OCI-LY1 (cell line): ENCODE results near the gene MMP11.

Experiments
- EZH2 ChIP-seq: fragments of 200-600 bp; sonication (generic), shearing (Covaris generic); IDR thresholded peaks from 2 replicates; pipeline ENCODE4 v1.8.0; 2017; ENCODE audit warnings: borderline replicate concordance, mixed run types, mild to moderate bottlenecking, antibody characterized with exemption, low read length, moderate library complexity, mixed read lengths
- TF ChIP-seq, protein P1 (sequence below): fragments of 200-600 bp; sonication (generic), shearing (Covaris generic); IDR thresholded peaks from 2 replicates; pipeline ENCODE4 v1.5.1; 2017; ENCODE audit warnings: mild to moderate bottlenecking, antibody characterized with exemption, low read length, moderate library complexity, mixed read lengths

DNA sequence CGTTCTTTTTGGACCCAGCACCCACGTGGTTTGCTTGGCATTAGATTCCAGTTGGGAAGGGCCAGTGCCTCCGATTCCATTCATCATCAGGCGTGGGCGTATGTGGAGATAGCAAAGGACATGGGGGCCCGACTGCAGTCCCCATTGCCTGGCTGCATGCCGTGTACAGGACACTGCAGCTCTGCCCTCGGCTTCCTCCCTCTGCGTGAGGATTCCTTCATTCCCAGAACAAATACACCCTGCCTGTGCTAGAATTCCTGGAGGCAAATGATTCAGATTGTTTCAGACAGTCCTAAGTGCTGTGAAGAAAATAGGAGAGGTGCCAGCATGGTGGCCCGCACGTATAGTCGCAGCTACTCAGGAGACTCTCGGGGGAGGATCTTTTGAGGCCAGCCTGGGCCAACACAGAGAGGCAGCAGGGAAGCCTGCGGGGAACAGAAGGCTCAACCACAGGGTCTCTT lies 50.7 kb downstream of the MMP11 start:
- TF ChIP-seq, protein P1, sequence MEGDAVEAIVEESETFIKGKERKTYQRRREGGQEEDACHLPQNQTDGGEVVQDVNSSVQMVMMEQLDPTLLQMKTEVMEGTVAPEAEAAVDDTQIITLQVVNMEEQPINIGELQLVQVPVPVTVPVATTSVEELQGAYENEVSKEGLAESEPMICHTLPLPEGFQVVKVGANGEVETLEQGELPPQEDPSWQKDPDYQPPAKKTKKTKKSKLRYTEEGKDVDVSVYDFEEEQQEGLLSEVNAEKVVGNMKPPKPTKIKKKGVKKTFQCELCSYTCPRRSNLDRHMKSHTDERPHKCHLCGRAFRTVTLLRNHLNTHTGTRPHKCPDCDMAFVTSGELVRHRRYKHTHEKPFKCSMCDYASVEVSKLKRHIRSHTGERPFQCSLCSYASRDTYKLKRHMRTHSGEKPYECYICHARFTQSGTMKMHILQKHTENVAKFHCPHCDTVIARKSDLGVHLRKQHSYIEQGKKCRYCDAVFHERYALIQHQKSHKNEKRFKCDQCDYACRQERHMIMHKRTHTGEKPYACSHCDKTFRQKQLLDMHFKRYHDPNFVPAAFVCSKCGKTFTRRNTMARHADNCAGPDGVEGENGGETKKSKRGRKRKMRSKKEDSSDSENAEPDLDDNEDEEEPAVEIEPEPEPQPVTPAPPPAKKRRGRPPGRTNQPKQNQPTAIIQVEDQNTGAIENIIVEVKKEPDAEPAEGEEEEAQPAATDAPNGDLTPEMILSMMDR, result no peak
- no peak for TF ChIP-seq EZH2
